ENCODE results near the gene ST8SIA6. TPM values are rescaled to one million over a fixed set of nuclear protein-coding genes. Genes with fewer than 3 reads are reported as not detected.

ST8SIA6 gene
- total and polyA plus RNA-seq, 2 of the 8 experiments (the other 6 are each of a cell fraction or from before 2014, with no cell fraction given) = 0.70 to 1.1 TPM

DNA sequence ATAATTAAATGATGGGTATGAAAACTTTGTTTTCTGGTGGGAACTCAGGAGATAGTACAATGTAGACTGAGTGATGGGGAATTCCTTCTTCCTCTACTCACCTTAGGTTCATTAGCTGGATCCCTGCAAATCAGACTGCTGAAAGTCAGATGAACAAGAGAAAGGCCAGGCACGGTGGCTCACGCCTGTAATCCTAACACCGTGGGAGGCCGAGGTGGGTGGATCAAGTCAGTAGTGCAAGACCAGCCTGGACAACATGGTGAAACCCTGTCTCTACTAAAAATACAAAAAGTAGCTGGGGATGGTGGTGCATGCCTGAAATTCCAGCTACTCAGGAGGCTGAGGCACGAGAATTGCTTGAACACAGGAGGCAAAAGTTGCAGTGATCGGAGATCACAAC is 28.7 kb upstream of the ST8SIA6 start:
- Histone ChIP-seq H3K23me2 (ENCODE audit: low read depth, low read length) (no peaks in the 10 kb centered on the region), H3K79me1 (ENCODE audit: low read depth, low read length) (no peaks in the 10 kb centered on the region), H3K36me3 (ENCODE audit: control insufficient read depth in 2 of 4, insufficient read depth in 4 of 4, low read length in 3 of 4) (no peaks in the 10 kb centered on the region), H2BK20ac (ENCODE audit: low read length) (no peak overlapping the region), H4K20me1 (replicated peaks in 1 of 2; ENCODE audit: control insufficient read depth in 1 of 2, insufficient read depth in 2 of 2, low read length in 2 of 2) (no peaks in the 10 kb centered on the region), H3K4ac (replicated peaks; ENCODE audit: insufficient read length, low read depth, low read length) (no peak overlapping the region), H2AK5ac (ENCODE audit: low read depth, low read length) (no peak overlapping the region), H3K14ac (ENCODE audit: insufficient read length) (no peak overlapping the region), H3K9me3 (ENCODE audit: insufficient read depth in 2 of 2, low read depth in 1 of 2, low read length in 1 of 2) (peaks cover 0 to 5% of the 10 kb centered on the region in 2 experiments; a peak in 1 of 4 replicates), H3K79me2 (ENCODE audit: control insufficient read depth in 1 of 2, insufficient read depth in 2 of 2, low read length in 2 of 2) (no peaks in the 10 kb centered on the region), H2AFZ (ENCODE audit: low read length) (no peak overlapping the region), H3K4me2 (ENCODE audit: insufficient read depth in 1 of 2, low read depth in 2 of 2, low read length in 2 of 2) (no peak overlapping the region), H2BK12ac (ENCODE audit: low read depth, low read length) (no peak overlapping the region), H3K27ac (ENCODE audit: low read depth, low read length) (no peak overlapping the region), H2BK120ac (replicated peaks; ENCODE audit: low read depth, low read length) (no peak overlapping the region), H3K23ac (ENCODE audit: insufficient read length) (no peak overlapping the region), H3K56ac (replicated peaks; ENCODE audit: insufficient read length, low read depth, low read length) (no peak overlapping the region), H4K5ac (ENCODE audit: insufficient read length, low read depth, low read length) (no peak overlapping the region), H2BK5ac (ENCODE audit: low read depth, low read length) (no peak overlapping the region), H3K27me3 (replicated peaks in 1 of 4; ENCODE audit: control insufficient read depth in 3 of 4, extremely low read depth in 1 of 4, insufficient read depth in 3 of 4, low read length in 3 of 4) (peaks cover 0 to 1% (median 0%) of the 10 kb centered on the region in 4 experiments; a peak in 1 of 7 replicates), H4K8ac (ENCODE audit: extremely low read depth, insufficient read depth, low read length) (no peak overlapping the region), H3K4me1 (replicated peaks in 1 of 4; ENCODE audit: control insufficient read depth in 3 of 4, insufficient read depth in 4 of 4, low read length in 3 of 4) (no peaks in the 10 kb centered on the region), H4K91ac (replicated peaks; ENCODE audit: insufficient read length, low read length) (no peak overlapping the region), H3K4me3 (ENCODE audit: extremely low read depth in 1 of 4, insufficient read depth in 2 of 4, low read depth in 3 of 4, low read length in 4 of 4) (no peak overlapping the region), H3K18ac (ENCODE audit: extremely low read depth, low read length) (no peak overlapping the region), H2BK15ac (ENCODE audit: low read length) (no peak overlapping the region), H3K9ac (replicated peaks in 1 of 4; ENCODE audit: extremely low read depth in 1 of 4, low read depth in 3 of 4, low read length in 3 of 4) (no peak overlapping the region)
- FAIRE-seq = no peak
- WGBS, 2 experiments (ENCODE audit: extremely low coverage in 1 of 2, insufficient coverage in 1 of 2, insufficient read length in 1 of 2, insufficient replicate concordance in 2 of 2, low coverage in 1 of 2, low lambda C conversion rate in 2 of 2, missing lambda C conversion rate in 1 of 2) = 96% methylated on average over 6 of the region's 6 CpGs; no CpG with 5 or more reads in 1 of the 2 experiments
- TF ChIP-seq NANOG (IDR thresholded peaks at IDR 0.05; ENCODE audit: insufficient read depth, low read depth, low read length, poor library complexity, severe bottlenecking) = no peak
- no peak for TF ChIP-seq JUN (IDR thresholded peaks at IDR 0.05; ENCODE audit: low read depth, low read length)
- TF ChIP-seq, protein P1, sequence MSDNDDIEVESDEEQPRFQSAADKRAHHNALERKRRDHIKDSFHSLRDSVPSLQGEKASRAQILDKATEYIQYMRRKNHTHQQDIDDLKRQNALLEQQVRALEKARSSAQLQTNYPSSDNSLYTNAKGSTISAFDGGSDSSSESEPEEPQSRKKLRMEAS (IDR thresholded peaks at IDR 0.05) = no peak
- TF ChIP-seq POLR2A (IDR thresholded peaks at IDR 0.05; ENCODE audit: control extremely low read depth in 1 of 2, low read depth in 2 of 2, low read length in 2 of 2) = no peak
- no peak for TF ChIP-seq CTBP2 (IDR thresholded peaks at IDR 0.05; ENCODE audit: borderline replicate concordance, insufficient read depth, insufficient read length, low read length)
- no peak for TF ChIP-seq EGR1 (IDR thresholded peaks at IDR 0.05; ENCODE audit: borderline replicate concordance, low read depth, low read length)
- TF ChIP-seq HDAC6 (IDR thresholded peaks at IDR 0.05; ENCODE audit: low read depth, low read length) = no peak
- no peak for TF ChIP-seq CHD1 (IDR thresholded peaks at IDR 0.05; ENCODE audit: low read depth, low read length)
- no peak for TF ChIP-seq SP4 (IDR thresholded peaks at IDR 0.05; ENCODE audit: low read length)
- no peak for TF ChIP-seq ASH2L (IDR thresholded peaks at IDR 0.05; ENCODE audit: low read length)
- POLR2A ChIA-PET (ENCODE audit: partially characterized antibody) = interaction anchor here (0.9 kb wide), 1 partner anchor 10 kb away, joined by 3 read pairs; no protein-coding TSS in a partner anchor
- no peak for DNase-seq (ENCODE audit: low read depth in 1 of 2, low spot score in 2 of 2)
- CTCF ChIA-PET (ENCODE audit: partially characterized antibody) = no interaction called here

All from H1 (cell line).